HCT116 (cell line): ENCODE measurements around the gene FGF19. TPM values are rescaled to one million over a fixed set of nuclear protein-coding genes. Genes with fewer than 3 reads are reported as not detected.

Source experiments
- ATAC-seq: fragments of 200-7000 bp; cut with Tn5 transposase; 2 replicates; pipeline ENCODE4 v1.9.1; 2020; ENCODE audit warnings: mild to moderate bottlenecking, moderate library complexity
- BruUV-seq: library from RNA; stranded (reverse); fragments of 400-500 nt; replicated peaks from 2 replicates; lab custom pipeline; 2021; lab: Mats Ljungman, UMichigan
- CTCF ChIA-PET: fragments of 300-600 bp; sonication (Branson Sonifier 250); formaldehyde crosslinking; loops from one replicate; lab custom pipeline; 2021; ENCODE audit warnings: antibody characterized with exemption; lab: Charles Lee
- POLR2A ChIA-PET: fragments of 300-600, 350-600 bp; sonication (Branson Sonifier 250); formaldehyde crosslinking; loops from one replicate; lab custom pipeline; 2021; ENCODE audit warnings: antibody characterized with exemption; lab: Charles Lee
- RAD21 ChIA-PET, 2 experiments: fragments of 300-600 bp; sonication (Branson Sonifier 250); formaldehyde crosslinking; loops; one replicate each; lab custom pipeline; 2023; ENCODE audit warnings: low total read pairs in 2 of 2; ENCODE audit not compliant: uncharacterized antibody in 2 of 2, unreplicated experiment in 2 of 2, low non-redundant PET in 1 of 2; lab: Charles Lee
- DNase-seq: peaks from one replicate; pipeline ENCODE4 v3.0.0-alpha.2; 2010; ENCODE audit warnings: low read depth, low spot score
- H2AFZ ChIP-seq: fragments of 200-600 bp; shearing (Covaris generic), sonication (generic); 2 replicates; pipeline ENCODE4 v1.6.1; 2017; ENCODE audit warnings: low read depth, mixed run types, mixed read lengths, antibody characterized with exemption, low read length; ENCODE audit not compliant: poor library complexity, severe bottlenecking
- H3K27ac ChIP-seq: 2 replicates; pipeline ENCODE4 v1.5.1; 2012; ENCODE audit warnings: low read depth, low read length
- H3K27me3 ChIP-seq: fragments of 200-600 bp; sonication (generic); 2 replicates; pipeline ENCODE4 v1.6.1; 2016; ENCODE audit warnings: mixed run types, low read length, mixed read lengths; ENCODE audit not compliant: insufficient read depth
- H3K36me3 ChIP-seq, 2 experiments: fragments of 200-500 bp in 1 of 2; fragments of 200-600 bp in 1 of 2; sonication (Bioruptor generic) in 1 of 2; sonication (generic) in 1 of 2; 2 replicates each; pipeline versions ENCODE4 v1.5.1 to v1.6.1; 2014 to 2016; ENCODE audit warnings: low read length in 2 of 2, inconsistent platforms in 1 of 2, mixed read lengths in 1 of 2, mixed run types in 1 of 2; ENCODE audit not compliant: insufficient read depth in 2 of 2, control insufficient read depth in 1 of 2
- H3K4me1 ChIP-seq, 2 experiments: fragments of 200-600 bp in 1 of 2; sonication (generic) in 1 of 2; 2 replicates each; pipeline versions ENCODE4 v1.5.1 to v1.6.1; 2012 to 2017; ENCODE audit warnings: low read length in 2 of 2, inconsistent platforms in 1 of 2, mild to moderate bottlenecking in 1 of 2, mixed read lengths in 1 of 2, mixed run types in 1 of 2, moderate library complexity in 1 of 2; ENCODE audit not compliant: insufficient read depth in 2 of 2, control insufficient read depth in 1 of 2
- H3K4me2 ChIP-seq: fragments of 200-600 bp; sonication (generic); 2 replicates; pipeline ENCODE4 v1.6.1; 2017; ENCODE audit warnings: mixed run types, low read length, mixed read lengths
- H3K4me3 ChIP-seq, 2 experiments: fragments of 200-600 bp in 1 of 2; sonication (generic) in 1 of 2; replicated peaks in 1 of 2; 2 replicates each; pipeline ENCODE4 v1.5.1; 2011 to 2016; ENCODE audit warnings: low read length in 2 of 2, control low read depth in 1 of 2, low read depth in 1 of 2, mild to moderate bottlenecking in 1 of 2, mixed read lengths in 1 of 2, mixed run types in 1 of 2
- H3K79me2 ChIP-seq: fragments of 200-600 bp; sonication (generic); 2 replicates; pipeline ENCODE4 v1.6.1; 2017; ENCODE audit warnings: mild to moderate bottlenecking, mixed run types, low read length, moderate library complexity, mixed read lengths; ENCODE audit not compliant: insufficient read depth
- H3K9ac ChIP-seq: fragments of 200-600 bp; sonication (generic); 2 replicates; pipeline ENCODE4 v1.6.1; 2016; ENCODE audit warnings: low read length, mixed read lengths
- H3K9me2 ChIP-seq: fragments of 200-600 bp; sonication (generic), shearing (Covaris generic); 2 replicates; pipeline ENCODE4 v1.6.1; 2017; ENCODE audit warnings: mixed run types, mild to moderate bottlenecking, moderate library complexity; ENCODE audit not compliant: insufficient read depth
- H3K9me3 ChIP-seq, 2 experiments: fragments of 200-500 bp in 1 of 2; fragments of 200-600 bp in 1 of 2; sonication (Bioruptor generic) in 1 of 2; sonication (generic) in 1 of 2; 2 replicates each; pipeline ENCODE4 v1.6.1; 2014 to 2017; ENCODE audit warnings: low read length in 2 of 2, mixed read lengths in 2 of 2, inconsistent platforms in 1 of 2, low read depth in 1 of 2, mild to moderate bottlenecking in 1 of 2, mixed run types in 1 of 2, moderate library complexity in 1 of 2; ENCODE audit not compliant: control insufficient read depth in 1 of 2, insufficient read depth in 1 of 2
- H4K20me1 ChIP-seq: fragments of 200-600 bp; sonication (generic), shearing (Covaris generic); 2 replicates; pipeline ENCODE4 v1.6.1; 2017; ENCODE audit warnings: mixed run types, mild to moderate bottlenecking, moderate library complexity; ENCODE audit not compliant: insufficient read depth
- ATF3 ChIP-seq: IDR thresholded peaks from 2 replicates; pipeline ENCODE4 v1.6.1; 2012
- CEBPB ChIP-seq: IDR thresholded peaks from 2 replicates; pipeline ENCODE4 v1.6.1; 2012; ENCODE audit warnings: low read depth
- CTCF ChIP-seq, 3 experiments: fragments of 200-600 bp in 1 of 3; sonication (generic) in 1 of 3; IDR thresholded peaks in 2 of 3; conservative IDR thresholded peaks in 1 of 3; 2 replicates each; pipeline ENCODE4 v1.5.1; 2012 to 2017; ENCODE audit warnings: low read depth in 2 of 3, low read length in 2 of 3, antibody characterized with exemption in 1 of 3, borderline replicate concordance in 1 of 3, control low read depth in 1 of 3, mild to moderate bottlenecking in 1 of 3, mixed read lengths in 1 of 3, mixed run types in 1 of 3, moderate library complexity in 1 of 3; ENCODE audit not compliant: insufficient read depth in 1 of 3
- EGR1 ChIP-seq: IDR thresholded peaks from 2 replicates; pipeline ENCODE4 v1.6.1; 2012; ENCODE audit warnings: low read depth
- FOSL1 ChIP-seq: IDR thresholded peaks from 2 replicates; pipeline ENCODE4 v1.6.1; 2012; ENCODE audit warnings: low read depth
- JUND ChIP-seq: IDR thresholded peaks from 2 replicates; pipeline ENCODE4 v1.6.1; 2012
- POLR2A ChIP-seq: IDR thresholded peaks from 2 replicates; pipeline ENCODE4 v1.7.0; 2011; ENCODE audit warnings: borderline replicate concordance; ENCODE audit not compliant: insufficient read depth, insufficient read length; ENCODE audit errors: extremely low read depth
- POLR2AphosphoS5 ChIP-seq: IDR thresholded peaks from 2 replicates; pipeline ENCODE4 v1.6.1; 2011; ENCODE audit warnings: mild to moderate bottlenecking, low read depth, low read length, moderate library complexity
- RAD21 ChIP-seq: IDR thresholded peaks from 2 replicates; pipeline ENCODE4 v1.6.1; 2012; ENCODE audit warnings: low read depth, mild to moderate bottlenecking
- REST ChIP-seq: IDR thresholded peaks from 2 replicates; pipeline ENCODE4 v1.6.1; 2012; ENCODE audit warnings: low read depth
- SIN3A ChIP-seq: IDR thresholded peaks from 2 replicates; pipeline ENCODE4 v1.6.1; 2012; ENCODE audit warnings: low read depth
- SP1 ChIP-seq: IDR thresholded peaks from 2 replicates; pipeline ENCODE4 v1.6.1; 2012; ENCODE audit warnings: low read depth
- SRF ChIP-seq: IDR thresholded peaks from 2 replicates; pipeline ENCODE4 v1.6.1; 2012; ENCODE audit warnings: low read depth
- YY1 ChIP-seq: IDR thresholded peaks from 2 replicates; pipeline ENCODE4 v1.6.1; 2011; ENCODE audit warnings: low read length, low read depth, moderate library complexity, mild to moderate bottlenecking; ENCODE audit not compliant: insufficient replicate concordance; ENCODE audit errors: extremely low read depth
- ZFX ChIP-seq: fragments of 450-650 bp; IDR thresholded peaks from 2 replicates; pipeline ENCODE4 v1.6.1; 2017
- ZNF274 ChIP-seq: fragments of 200-500 bp; sonication (Bioruptor generic); IDR thresholded peaks from 2 replicates; pipeline ENCODE4 v1.6.1; 2014; ENCODE audit warnings: mild to moderate bottlenecking, low read depth, low read length, inconsistent platforms
- intact Hi-C: fragments of 100-400 bp; cut with micrococcal nuclease; formaldehyde crosslinking; loops from 2 replicates; pipeline ENCODE4 v1.10.0; 2022
- total RNA-seq: library from RNA; stranded (reverse); gene quantifications from one replicate; pipeline ENCODE4 v1.2.1, GENCODE V29; 2021; ENCODE audit not compliant: unreplicated experiment

FGF19 gene
- total RNA-seq, 1 experiment from 2014 or later, result 37.5 TPM

DNA sequence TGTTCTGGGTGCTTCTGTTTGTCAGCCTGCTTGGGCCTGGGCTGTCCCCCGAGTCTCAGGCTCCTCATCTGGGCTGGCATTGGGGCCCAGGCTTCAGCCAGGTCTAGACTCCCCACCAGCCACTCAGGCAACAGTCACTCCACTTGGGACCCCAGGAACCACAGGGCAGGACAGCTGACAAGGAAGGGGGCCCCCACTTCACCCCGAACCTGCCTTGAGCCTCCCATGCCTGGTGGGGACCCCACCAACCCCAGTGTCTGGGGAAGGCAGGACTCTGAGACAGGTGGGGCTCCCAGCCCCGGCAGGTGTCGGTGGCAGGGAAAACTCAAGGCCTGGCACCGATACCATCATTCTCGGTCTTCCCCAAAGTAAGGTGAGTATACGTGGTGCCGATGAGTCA is 17.0 kb downstream of the FGF19 start (continued):
- TF ChIP-seq REST (no peak), SRF (no peak), FOSL1 (no peak), POLR2AphosphoS5 (no peak), SIN3A (no peak), JUND (no peak), CEBPB (no peak), CTCF (IDR thresholded peaks at IDR 0.05 in 2 of 3, conservative IDR thresholded peaks at IDR 0.05 in 1 of 3; ENCODE audit: borderline replicate concordance in 1 of 3, insufficient read depth in 1 of 3, low read depth in 2 of 3, low read length in 2 of 3) (no peak), ZFX (no peak)

DNA sequence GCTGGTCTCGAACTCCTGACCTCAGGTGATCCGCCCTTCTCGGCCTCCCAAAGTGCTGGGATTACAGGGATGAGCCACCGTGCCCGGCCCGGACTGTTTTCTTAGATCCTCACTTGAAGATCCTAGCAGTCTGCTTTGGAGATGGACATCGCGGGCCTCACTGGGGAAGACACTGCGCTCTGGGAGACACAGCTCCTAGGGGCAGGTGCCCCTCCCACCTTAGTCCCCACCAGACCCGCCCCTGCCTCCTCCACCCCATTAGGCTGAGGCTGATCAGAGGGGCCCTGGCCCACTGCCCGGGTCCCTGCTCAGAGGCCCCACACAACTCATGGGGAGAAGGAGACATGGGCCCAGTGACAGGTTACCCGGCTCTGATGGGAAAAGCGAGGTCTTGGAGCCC is 17.4 kb downstream of the FGF19 start:
- H3K27me3 ChIP-seq, result no peaks in the 10 kb centered on the region
- no peak overlapping the region for H3K9ac ChIP-seq
- peaks cover 0 to 7% of the 10 kb centered on the region in 2 experiments; a peak in 1 of 4 replicates for H3K9me3 ChIP-seq
- POLR2A ChIA-PET, result interaction anchor here (1.2 kb wide), 1 partner anchor 26 kb away, joined by 3 read pairs; no protein-coding TSS in a partner anchor
- BruUV-seq, result no TSS peak
- intact Hi-C loops, result loop anchor here (1.0 to 5.0 kb wide), 5 partner anchors 115 to 506 kb away; no protein-coding TSS in a partner anchor
- no peaks in the 10 kb centered on the region for H3K9me2 ChIP-seq
- H3K79me2 ChIP-seq, result no peaks in the 10 kb centered on the region
- RAD21 ChIA-PET, result no interaction called here
- CTCF ChIA-PET, result no interaction called here
- H2AFZ ChIP-seq, result peak overlapping the region; percentile 89
- H3K4me3 ChIP-seq, result no peak overlapping the region
- TF ChIP-seq ZNF274 (no peak), JUND (no peak), SP1 (no peak), YY1 (no peak), ZFX (no peak), EGR1 (no peak), CEBPB (no peak), RAD21 (no peak), CTCF (IDR thresholded peaks at IDR 0.05 in 2 of 3, conservative IDR thresholded peaks at IDR 0.05 in 1 of 3; ENCODE audit: borderline replicate concordance in 1 of 3, insufficient read depth in 1 of 3, low read depth in 2 of 3, low read length in 2 of 3) (no peak), ATF3 (no peak), POLR2A (no peak)
- peaks cover 18 to 58% of the 10 kb centered on the region in 2 experiments for H3K4me1 ChIP-seq
- no peak overlapping the region for H3K4me2 ChIP-seq
- no peaks in the 10 kb centered on the region for H4K20me1 ChIP-seq
- H3K36me3 ChIP-seq, result no peaks in the 10 kb centered on the region
- ATAC-seq (no peak), DNase-seq (no peak)
- H3K27ac ChIP-seq, result no peak overlapping the region; the same call in 1 of the 2 replicates
